Gastroesophageal sphincter (tissue), 4 donors: ENCODE data around the gene CCNG2. TPM values are rescaled to one million over a fixed set of nuclear protein-coding genes. Genes with fewer than 3 reads are reported as not detected.

Experiments used
- ATAC-seq: fragments of 150-250 bp; one replicate; pipeline ENCODE4 v1.9.1; 2016; ENCODE audit warnings: mild to moderate bottlenecking, moderate library complexity
- H3K27ac ChIP-seq, 4 donors: fragments of 200-600 bp; sonication (generic) in 3 of 4; 1 replicate in 3 of 4; 2 replicates in 1 of 4; pipeline ENCODE4 v1.5.1; 2016 to 2019
- H3K27me3 ChIP-seq: fragments of 200-600 bp; sonication (generic); one replicate; pipeline ENCODE4 v1.5.1; 2019
- H3K36me3 ChIP-seq, 2 donors: fragments of 200-600 bp; sonication (generic); one replicate each; pipeline ENCODE4 v1.5.1; 2019; ENCODE audit warnings: control low read depth in 1 of 2
- H3K4me1 ChIP-seq, 3 donors: fragments of 200-600 bp; sonication (generic); 1 replicate in 2 of 3; 2 replicates in 1 of 3; pipeline ENCODE4 v1.5.1; 2016 to 2019; ENCODE audit warnings: control low read depth in 2 of 3
- H3K4me3 ChIP-seq, 2 donors: fragments of 200-600 bp; sonication (generic); one replicate each; pipeline ENCODE4 v1.5.1; 2019; ENCODE audit warnings: mild to moderate bottlenecking in 1 of 2, moderate library complexity in 1 of 2
- H3K9me3 ChIP-seq, 3 donors: fragments of 200-600 bp; sonication (generic); one replicate each; pipeline ENCODE4 v1.5.1; 2017 to 2019; ENCODE audit warnings: control low read depth in 2 of 3
- CTCF ChIP-seq, 4 experiments: fragments of 200-600 bp in 2 of 4; fragments of 450-650 bp in 2 of 4; sonication (generic) in 1 of 4; IDR thresholded peaks; one replicate each; pipeline ENCODE4 v1.5.1; 2017 to 2019; ENCODE audit warnings: antibody characterized with exemption in 4 of 4, mild to moderate bottlenecking in 2 of 4, moderate library complexity in 2 of 4
- EP300 ChIP-seq: sonication (generic); formaldehyde crosslinking; IDR thresholded peaks from one replicate; pipeline ENCODE4 v1.6.1; 2017; ENCODE audit warnings: antibody characterized with exemption, mild to moderate bottlenecking
- POLR2A ChIP-seq, 2 donors: fragments of 450-650 bp; IDR thresholded peaks; one replicate each; pipeline ENCODE4 v1.6.1; 2017; ENCODE audit warnings: antibody characterized with exemption in 2 of 2, mild to moderate bottlenecking in 2 of 2, moderate library complexity in 1 of 2
- POLR2AphosphoS5 ChIP-seq: sonication (generic); formaldehyde crosslinking; IDR thresholded peaks from one replicate; pipeline ENCODE4 v1.6.1; 2017; ENCODE audit warnings: antibody characterized with exemption
- WGBS, 2 donors: methylation state at CpG; one replicate each; pipeline ENCODE4 v1.1.5; 2018; ENCODE audit warnings: low coverage in 1 of 2; 5-methylcytosine and 5-hydroxymethylcytosine counted together
- total RNA-seq, 4 donors: library from RNA; depleted of rRNA; stranded (reverse); fragments of >200 nt; gene quantifications; one replicate each; pipeline ENCODE4 v1.1.0, GENCODE V29; 2016

Gene CCNG2
- total RNA-seq, 4 donors from 2014 or later: 19.3 to 27.1 (median 22.4) TPM

DNA sequence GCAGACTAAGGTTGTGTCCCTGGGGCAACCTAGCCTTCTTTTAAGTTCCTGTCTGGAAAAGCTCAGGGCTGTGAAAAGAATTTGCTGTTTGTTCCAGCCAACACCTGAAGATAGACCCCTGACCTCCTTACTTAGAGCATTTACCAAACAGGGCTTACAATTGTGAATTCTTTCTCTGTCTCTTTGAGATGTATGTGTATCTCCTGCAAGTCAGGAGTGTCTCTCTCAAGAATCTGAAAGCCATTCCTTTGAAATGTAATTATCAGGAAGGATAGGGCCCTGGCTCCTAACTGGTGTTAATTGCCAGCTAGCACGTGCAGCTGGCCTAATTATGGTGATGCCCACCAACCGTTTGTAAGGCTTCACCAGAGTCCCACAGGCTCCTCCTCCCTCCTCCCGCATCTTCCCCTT is 18.2 kb downstream of the CCNG2 start:
- ATAC-seq: no peak
- no peaks in the 10 kb centered on the region for H3K4me1 ChIP-seq
- H3K27me3 ChIP-seq: no peaks in the 10 kb centered on the region
- no peak overlapping the region for H3K27ac ChIP-seq
- 69 to 83% methylated on average over 2 to 3 of the region's 3 CpGs for WGBS, 2 donors
- H3K36me3 ChIP-seq: peaks cover 0 to 13% of the 10 kb centered on the region in 2 donors
- H3K4me3 ChIP-seq: no peak overlapping the region
- TF ChIP-seq CTCF (IDR thresholded peaks at IDR 0.05) (no peak), POLR2A (IDR thresholded peaks at IDR 0.05) (no peak)
- no peaks in the 10 kb centered on the region for H3K9me3 ChIP-seq

- ATAC-seq: no peak
- WGBS, 2 donors: 40 to 62% methylated on average over 1 to 4 of the region's 6 CpGs
- Histone ChIP-seq H3K9me3 (no peaks in the 10 kb centered on the region), H3K4me3 (no peak overlapping the region), H3K27me3 (no peaks in the 10 kb centered on the region), H3K4me1 (no peaks in the 10 kb centered on the region), H3K27ac (no peak overlapping the region), H3K36me3 (no peaks in the 10 kb centered on the region)
- no peak for TF ChIP-seq POLR2AphosphoS5
- TF ChIP-seq CTCF (IDR thresholded peaks at IDR 0.05): no peak
- TF ChIP-seq EP300: no peak
- TF ChIP-seq POLR2A (IDR thresholded peaks at IDR 0.05): no peak
These were observed 19.6 kb downstream of the CCNG2 start for GRCh38 chr4:77176640-77177039.

DNA sequence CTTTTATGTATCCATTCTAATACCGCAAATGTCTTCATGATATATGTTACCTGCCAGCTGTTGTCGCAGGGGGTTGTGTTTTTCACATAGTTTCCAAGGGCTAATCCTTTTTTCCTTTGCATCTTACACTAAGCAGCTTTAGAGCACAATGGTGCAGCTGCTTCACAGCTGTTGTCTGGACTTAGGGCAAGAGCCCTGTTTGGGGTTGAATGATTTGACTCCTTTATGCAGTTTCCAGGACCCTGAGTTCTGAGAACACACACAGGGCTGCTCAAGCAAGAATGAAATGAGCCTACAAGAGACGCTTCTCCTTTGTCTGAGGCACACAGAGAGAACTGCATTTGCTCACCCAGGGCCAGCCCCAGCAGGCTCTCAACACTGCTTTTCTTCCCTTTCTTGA is 20.2 kb downstream of the CCNG2 start:
- WGBS, 2 donors: 62 to 92% methylated on average over 2 to 3 of the region's 3 CpGs
- H3K27ac ChIP-seq: no peak overlapping the region
- no peak overlapping the region for H3K4me3 ChIP-seq
- H3K27me3 ChIP-seq: no peaks in the 10 kb centered on the region
- TF ChIP-seq POLR2A (IDR thresholded peaks at IDR 0.05): no peak
- no peak for TF ChIP-seq POLR2AphosphoS5
- TF ChIP-seq CTCF (IDR thresholded peaks at IDR 0.05): no peak
- no peak for TF ChIP-seq EP300
- ATAC-seq: no peak
- no peaks in the 10 kb centered on the region for H3K36me3 ChIP-seq
- no peaks in the 10 kb centered on the region for H3K4me1 ChIP-seq
- H3K9me3 ChIP-seq: no peaks in the 10 kb centered on the region

GRCh38 chr4:77178560-77178959 is 21.6 kb downstream of the CCNG2 start:
- H3K9me3 ChIP-seq: no peaks in the 10 kb centered on the region
- TF ChIP-seq EP300: no peak
- TF ChIP-seq POLR2AphosphoS5: no peak
- no peak for TF ChIP-seq POLR2A (IDR thresholded peaks at IDR 0.05)
- TF ChIP-seq CTCF (IDR thresholded peaks at IDR 0.05): no peak
- no peak overlapping the region for H3K4me3 ChIP-seq
- no peak overlapping the region for H3K27ac ChIP-seq
- H3K4me1 ChIP-seq: no peaks in the 10 kb centered on the region
- H3K27me3 ChIP-seq: no peaks in the 10 kb centered on the region
- no peaks in the 10 kb centered on the region for H3K36me3 ChIP-seq
- no peak for ATAC-seq
- 73 to 78% methylated on average over 2 of the region's 2 CpGs for WGBS, 2 donors

- no peak for ATAC-seq
- TF ChIP-seq CTCF (IDR thresholded peaks at IDR 0.05) (no peak), POLR2A (IDR thresholded peaks at IDR 0.05) (no peak), EP300 (no peak), POLR2AphosphoS5 (no peak)
- H3K4me3 ChIP-seq: no peak overlapping the region
- H3K27ac ChIP-seq: no peak overlapping the region
- no peaks in the 10 kb centered on the region for H3K27me3 ChIP-seq
- no peaks in the 10 kb centered on the region for H3K9me3 ChIP-seq
- H3K4me1 ChIP-seq: no peaks in the 10 kb centered on the region
- no peaks in the 10 kb centered on the region for H3K36me3 ChIP-seq
These were observed 22.5 kb downstream of the CCNG2 start for GRCh38 chr4:77179519-77179918.
